Stimulated activated CD4-positive, alpha-beta T cell treated with anti-CD3 and anti-CD28 coated beads, Interleukin-2, amount 100 ng/mL, for 4 hours (primary cell): ENCODE results near the gene STK16.

Experiments used
- DNase-seq: peaks from one replicate; pipeline ENCODE4 v3.0.0-alpha.2; 2020; ENCODE audit warnings: low read depth

STK16 gene

GRCh38 chr2:219213486-219214071 lies 31.7 kb upstream of the STK16 start:
- no peak for DNase-seq

GRCh38 chr2:219214141-219214540 lies 31.1 kb upstream of the STK16 start:
- no peak for DNase-seq

DNA sequence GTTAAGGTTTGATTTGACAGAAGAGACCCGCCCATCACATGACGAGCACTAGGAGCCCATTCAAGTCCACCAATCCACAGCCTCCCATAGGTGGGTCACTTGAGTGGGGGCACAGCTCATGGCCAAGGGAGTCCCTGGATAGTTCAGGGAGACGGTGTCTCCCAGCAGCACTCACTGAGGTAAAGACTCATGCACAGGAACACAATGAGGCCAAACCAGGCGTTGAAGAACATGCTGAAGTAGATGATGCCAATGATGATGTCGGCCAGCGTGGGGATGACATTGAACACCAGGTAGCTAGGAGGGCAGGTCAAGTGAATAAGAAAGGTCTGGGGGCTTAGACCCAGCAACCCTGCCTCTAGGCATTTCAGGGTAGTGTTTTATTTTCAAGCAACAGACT lies 30.5 kb upstream of the STK16 start:
- DNase-seq = no peak

DNA sequence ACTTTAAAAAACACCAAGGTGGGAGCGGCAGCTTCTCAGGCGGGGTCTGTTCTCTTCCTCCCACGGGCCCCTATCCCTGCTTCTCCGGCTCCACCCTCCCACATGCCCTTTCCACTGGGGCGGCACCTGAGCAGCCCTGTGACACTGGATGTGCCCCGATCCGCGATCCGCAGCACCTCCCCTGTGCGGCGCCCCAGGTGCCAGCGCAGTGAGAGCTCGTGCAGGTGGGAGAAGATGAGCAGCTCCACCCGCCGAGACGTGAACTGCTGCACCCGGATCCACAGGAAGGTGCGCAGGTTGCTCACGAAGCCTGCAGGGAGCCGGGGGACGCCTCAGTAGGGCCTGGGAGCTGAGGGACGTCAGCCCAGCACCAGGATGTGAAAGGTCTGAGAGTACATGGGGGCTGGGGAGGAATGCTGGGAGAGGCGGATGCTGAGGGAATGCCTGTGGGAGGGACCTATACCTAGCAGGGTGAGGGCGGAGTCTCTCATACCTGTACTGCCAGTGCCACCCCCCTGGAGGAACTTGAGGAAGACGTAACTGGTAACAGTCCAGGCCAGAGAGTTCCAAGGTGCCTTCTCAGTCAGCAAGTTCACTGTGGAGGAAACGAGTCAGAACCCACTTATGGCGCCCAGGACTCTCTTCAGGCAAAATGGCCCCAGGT lies 29.3 kb upstream of the STK16 start:
- no peak for DNase-seq

- DNase-seq = no peak
These were observed 28.8 kb upstream of the STK16 start for GRCh38 chr2:219216535-219216915.

DNA sequence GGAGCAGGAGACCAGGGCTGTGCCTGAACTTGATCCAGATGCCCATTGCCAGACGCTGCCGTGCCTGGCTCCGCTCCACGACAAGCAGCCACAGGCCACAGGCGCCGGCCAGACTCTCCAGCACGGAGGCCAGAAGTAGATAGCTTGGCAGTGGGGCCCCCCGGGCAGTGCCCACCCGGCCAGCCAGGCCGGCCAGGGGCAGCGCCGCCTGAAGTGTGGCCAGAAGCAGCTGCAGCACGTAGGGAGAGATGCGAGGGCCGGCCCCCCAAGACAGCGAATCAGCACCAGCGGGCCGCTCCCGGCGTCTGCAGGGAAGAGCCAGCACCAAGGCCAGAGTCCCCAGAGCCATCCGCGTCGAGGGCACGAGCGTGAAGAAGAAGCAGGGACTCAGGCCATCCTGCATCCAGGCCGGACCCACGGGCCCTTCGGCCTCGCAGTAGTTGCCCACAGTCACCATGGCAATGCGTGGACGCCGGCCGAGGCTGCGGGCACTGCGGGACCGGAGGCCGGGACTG lies 27.0 kb upstream of the STK16 start:
- DNase-seq = no peak

GRCh38 chr2:219218732-219219701 lies 26.3 kb upstream of the STK16 start, which contains the start of gene ABCB6:
Gene ABCB6 (minus strand): TSS chr2:219218958. CDS start chr2:219218673, 285 bp downstream.
- DNase-seq = peak; percentile 87

GRCh38 chr2:219219784-219220532 lies 25.3 kb upstream of the STK16 start:
- no peak for DNase-seq

DNA sequence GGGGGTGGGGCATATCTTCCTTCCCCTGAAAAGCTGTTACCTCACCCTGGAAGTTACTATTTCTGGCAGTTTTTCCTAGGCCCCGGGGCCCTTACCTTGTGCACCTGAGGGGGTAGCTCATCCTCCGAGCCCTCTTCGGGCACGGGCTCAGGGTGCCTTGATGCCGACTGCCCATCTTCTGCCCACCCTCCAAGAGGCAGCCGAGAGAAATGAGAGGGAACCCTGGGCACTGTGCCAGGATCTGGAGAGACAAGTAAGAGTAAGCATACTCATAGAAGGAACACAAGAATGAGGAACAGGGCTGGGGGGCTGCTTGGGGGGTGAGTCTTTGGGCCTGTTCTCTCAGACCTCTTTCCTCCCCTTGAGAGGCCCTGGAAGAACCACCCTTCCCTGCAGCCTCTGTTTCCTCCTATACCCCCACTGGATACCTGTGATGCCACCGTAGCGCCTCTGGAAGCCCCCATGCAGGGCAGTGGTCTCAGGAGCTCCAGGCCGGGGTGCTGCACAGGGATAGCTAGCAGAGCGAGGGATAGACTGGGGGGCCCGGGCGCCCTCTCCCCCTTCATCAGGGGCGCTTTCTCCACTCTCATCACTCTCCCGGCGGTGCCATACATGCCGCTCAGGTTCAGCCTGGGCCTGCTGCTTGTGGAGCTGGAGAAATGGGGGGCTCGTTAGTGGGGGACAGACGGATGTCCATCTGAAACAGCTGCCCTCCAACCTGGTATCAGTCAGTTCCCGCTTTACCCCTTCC lies 24.5 kb upstream of the STK16 start:
- no peak for DNase-seq

DNA sequence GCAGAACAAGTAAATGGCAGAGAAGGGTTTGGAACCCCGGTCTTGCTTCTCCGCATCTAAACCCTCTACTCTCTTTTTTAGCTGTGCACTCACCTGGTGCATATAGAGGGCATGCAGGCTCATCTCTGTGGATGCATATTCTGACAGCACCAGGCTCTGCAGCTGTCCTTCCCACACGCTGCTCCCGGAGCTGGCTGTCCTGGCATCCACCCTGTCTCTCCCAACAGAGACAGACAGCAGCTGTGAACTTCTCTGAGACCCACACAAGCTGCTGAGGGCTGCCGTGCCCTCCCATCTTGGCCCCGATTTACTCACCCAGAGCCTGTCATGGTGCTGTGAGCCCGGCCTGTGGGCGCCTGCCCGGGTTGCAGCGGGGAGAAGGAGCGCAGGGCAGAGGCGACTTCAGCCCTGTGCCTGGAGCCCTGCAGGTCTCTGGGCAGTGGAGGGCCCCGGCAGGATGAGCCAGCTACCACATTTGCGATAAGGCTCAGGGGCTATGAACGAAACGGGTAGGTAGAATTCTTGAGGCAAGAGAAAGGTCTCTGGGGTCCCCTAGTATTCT lies 23.2 kb upstream of the STK16 start:
- no peak for DNase-seq

DNA sequence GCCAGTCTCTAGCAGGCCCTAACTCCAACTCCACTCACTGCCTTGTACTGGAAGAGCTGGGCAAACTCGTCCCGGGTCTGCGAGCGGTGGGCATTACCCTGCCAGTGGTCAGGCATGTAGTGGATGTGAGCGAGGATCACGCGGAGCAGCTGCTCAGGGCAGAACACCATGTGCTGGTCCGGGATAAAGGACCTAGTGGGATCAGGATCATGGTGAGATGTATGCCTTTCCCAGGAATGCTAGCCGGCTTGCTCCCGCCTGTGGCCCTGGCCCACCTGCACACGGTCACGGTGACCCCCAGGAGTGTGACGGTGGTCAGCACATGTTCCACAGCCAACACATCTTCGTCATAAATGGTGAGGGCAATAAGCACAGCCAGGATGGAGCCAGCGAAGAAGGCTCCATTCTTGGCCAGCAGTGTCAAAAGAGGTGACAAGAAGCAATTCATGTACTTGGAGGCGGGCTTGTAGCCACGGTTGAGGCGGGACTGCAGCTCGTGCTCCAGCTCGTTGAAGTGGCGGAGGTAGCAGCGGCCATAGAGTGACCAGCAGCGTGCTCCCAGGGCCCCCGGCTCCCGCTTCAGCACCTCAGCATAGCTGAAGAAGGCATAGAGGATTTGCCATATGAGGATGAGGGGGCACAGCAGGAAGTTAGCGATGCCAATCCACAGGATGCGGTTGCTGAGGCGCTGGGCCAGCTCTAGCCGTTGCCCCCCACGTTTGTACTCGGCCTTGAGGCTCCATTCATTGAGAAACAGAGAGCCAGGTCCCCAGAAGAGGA lies 21.3 kb upstream of the STK16 start:
- DNase-seq = no peak

- DNase-seq = no peak
These were observed 19.9 kb upstream of the STK16 start for GRCh38 chr2:219225350-219225749.

DNA sequence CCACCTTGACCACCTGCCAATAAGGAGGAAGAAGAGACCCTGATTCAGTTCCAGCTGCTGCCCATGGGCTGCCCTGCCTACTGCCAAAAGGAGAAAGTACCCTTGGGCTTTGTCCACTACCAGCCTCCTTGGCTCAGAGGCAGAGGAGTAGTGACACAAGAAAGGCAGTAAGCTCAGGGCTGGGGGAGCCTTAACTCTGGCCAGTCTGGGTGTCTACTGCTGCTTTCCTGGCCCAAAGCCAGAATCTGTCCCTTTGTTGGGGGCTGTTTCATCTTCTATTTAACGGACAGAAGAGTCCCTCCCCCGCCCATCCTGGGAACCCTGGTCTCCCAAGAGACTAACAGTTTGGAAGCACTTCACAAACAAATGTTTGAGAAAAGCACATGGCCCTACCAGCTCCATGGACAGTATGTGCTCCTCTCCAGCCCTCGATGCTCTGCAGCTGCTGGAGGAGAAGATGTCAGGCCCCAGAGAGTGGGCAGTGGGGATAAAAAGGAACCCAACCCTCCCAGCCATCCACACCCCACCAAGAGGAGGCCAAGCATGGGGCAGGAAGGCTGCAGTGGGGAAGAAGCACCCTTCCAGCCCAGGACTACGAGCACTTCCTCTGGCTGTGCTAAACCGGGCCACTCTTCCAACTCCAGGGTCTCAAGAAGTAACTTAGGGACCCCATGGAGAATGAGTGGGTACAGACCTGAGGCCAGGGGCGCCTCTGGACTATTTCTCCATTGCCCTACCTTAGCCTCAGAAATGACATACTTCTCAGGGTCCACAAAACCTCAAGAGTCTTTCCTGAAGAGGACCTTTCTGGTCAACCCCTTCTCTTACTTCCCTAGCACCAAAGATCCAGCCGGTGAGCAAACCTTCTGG lies 17.0 kb upstream of the STK16 start:
- no peak for DNase-seq

- DNase-seq = no peak
These were observed 16.4 kb upstream of the STK16 start for GRCh38 chr2:219228911-219229304.

GRCh38 chr2:219229305-219230058 lies 15.8 kb upstream of the STK16 start, which contains the start of the genes ANKZF1 and ATG9A:
Gene ANKZF1 (plus strand): TSS chr2:219229806. CDS start chr2:219230258, 452 bp downstream.
Gene ATG9A (minus strand): TSS chr2:219229636. CDS start chr2:219228024, 1,612 bp downstream.
- peak; percentile 98 for DNase-seq

- no peak for DNase-seq
These were observed 15.2 kb upstream of the STK16 start for GRCh38 chr2:219230059-219230540.

DNA sequence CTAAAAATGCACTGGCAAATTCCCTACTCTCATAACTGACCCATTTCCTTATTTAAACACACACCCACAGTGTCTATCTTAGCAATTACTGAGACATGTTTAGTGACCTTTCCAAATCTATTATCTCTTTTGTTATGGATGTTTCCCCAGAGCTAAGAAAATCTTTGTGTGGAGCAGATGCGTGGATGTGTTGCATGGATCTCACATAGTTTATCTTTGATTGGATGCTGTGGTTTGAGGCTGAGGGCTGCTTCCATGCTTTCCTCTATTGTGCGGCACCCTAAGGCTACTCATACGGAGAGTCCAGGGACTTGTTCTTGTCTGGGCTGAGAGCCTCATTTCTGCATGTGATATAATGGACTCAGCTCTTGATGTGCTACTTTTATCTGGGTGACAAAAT lies 10.9 kb upstream of the STK16 start:
- no peak for DNase-seq

- DNase-seq = no peak
These were observed 2.0 kb upstream of the STK16 start for GRCh38 chr2:219243291-219243761.
